CD4-positive, alpha-beta T cell (primary cell): ENCODE results near the gene MLN. TPM values are rescaled to one million over a fixed set of nuclear protein-coding genes. Genes with fewer than 3 reads are reported as not detected.

Experiments used
- ATAC-seq: fragments of 200-7000 bp; cut with Tn5 transposase; one replicate; pipeline ENCODE4 v1.10.0; 2022; ENCODE audit warnings: mild to moderate bottlenecking; ENCODE audit not compliant: poor library complexity
- CTCF ChIA-PET: fragments of 350-600 bp; sonication (Branson Sonifier 250); formaldehyde crosslinking; loops from one replicate; lab custom pipeline; 2021; ENCODE audit warnings: antibody characterized with exemption, inconsistent platforms; lab: Charles Lee
- POLR2A ChIA-PET: fragments of 350-600 bp; sonication (Branson Sonifier 250); formaldehyde crosslinking; loops from one replicate; lab custom pipeline; 2021; ENCODE audit warnings: antibody characterized with exemption, inconsistent platforms; lab: Charles Lee
- DNase-seq, 14 experiments: peaks; one replicate each; pipeline ENCODE4 v3.0.0-alpha.2; 2013 to 2020; ENCODE audit warnings: mixed read lengths in 2 of 14
- H3K27ac ChIP-seq, 2 donors: one replicate each; pipeline versions ENCODE4 v1.5.1 to v1.7.0; 2013; ENCODE audit warnings: low read length in 2 of 2, low read depth in 1 of 2, mild to moderate bottlenecking in 1 of 2
- H3K27me3 ChIP-seq, 2 experiments: 1 replicate in 1 of 2; 2 replicates in 1 of 2; pipeline versions ENCODE4 v1.6.1 to v1.7.0; 2013; ENCODE audit warnings: low read length in 2 of 2, control low read depth in 1 of 2, mild to moderate bottlenecking in 1 of 2, moderate library complexity in 1 of 2; ENCODE audit not compliant: insufficient read depth in 2 of 2, control insufficient read depth in 1 of 2
- H3K36me3 ChIP-seq: one replicate; pipeline ENCODE4 v1.6.1; 2013; ENCODE audit warnings: low read length, control low read depth; ENCODE audit not compliant: insufficient read depth
- H3K4me1 ChIP-seq: one replicate; pipeline ENCODE4 v1.6.1; 2013; ENCODE audit warnings: low read length, control low read depth; ENCODE audit not compliant: insufficient read depth
- H3K4me3 ChIP-seq: one replicate; pipeline ENCODE4 v1.5.1; 2013; ENCODE audit warnings: mild to moderate bottlenecking, low read length, moderate library complexity
- H3K9me3 ChIP-seq, 2 experiments: 1 replicate in 1 of 2; 2 replicates in 1 of 2; pipeline versions ENCODE4 v1.6.1 to v1.7.0; 2013; ENCODE audit warnings: low read length in 2 of 2, mild to moderate bottlenecking in 2 of 2, control low read depth in 1 of 2, moderate library complexity in 1 of 2; ENCODE audit not compliant: control insufficient read depth in 1 of 2, insufficient read depth in 1 of 2
- H3K27ac Mint-ChIP-seq: one replicate; pipeline ENCODE4 v1.8.0; 2020; ENCODE audit warnings: mixed read lengths
- H3K27me3 Mint-ChIP-seq: one replicate; pipeline ENCODE4 v1.8.0; 2021; ENCODE audit warnings: mixed read lengths
- H3K36me3 Mint-ChIP-seq: one replicate; pipeline ENCODE4 v1.8.0; 2021; ENCODE audit warnings: low read depth, mixed read lengths
- H3K4me1 Mint-ChIP-seq: one replicate; pipeline ENCODE4 v1.8.0; 2021; ENCODE audit warnings: low read depth, mixed read lengths
- H3K4me3 Mint-ChIP-seq: one replicate; pipeline ENCODE4 v1.8.0; 2020; ENCODE audit warnings: mild to moderate bottlenecking, mixed read lengths
- H3K9me3 Mint-ChIP-seq: one replicate; pipeline ENCODE4 v1.8.0; 2020; ENCODE audit warnings: mixed read lengths
- CTCF ChIP-seq: fragments of 200-600 bp; IDR thresholded peaks from one replicate; pipeline ENCODE4 v1.8.0; 2022; ENCODE audit warnings: antibody characterized with exemption, mild to moderate bottlenecking
- intact Hi-C, 2 experiments: fragments of 100-400 bp; cut with DNase I in 1 of 2; cut with micrococcal nuclease in 1 of 2; formaldehyde crosslinking; loops; one replicate each; pipeline versions ENCODE4 v1.15.1 to v1.9.0; 2023 to 2025; cut with DNase I, micrococcal nuclease
- total RNA-seq, 174 experiments: library from RNA in 2 of 174; stranded (reverse) in 2 of 174; gene quantifications; one replicate each; pipeline ENCODE4 v1.2.3 and lab custom pipeline; 2021 to 2026

Gene MLN
- total RNA-seq, 2 experiments from 2014 or later = not detected

- no peak overlapping the region for H3K4me3 ChIP-seq
- H3K27ac Mint-ChIP-seq = no peak overlapping the region
- intact Hi-C loops = no loop called here
- no peaks in the 10 kb centered on the region for H3K36me3 ChIP-seq
- ATAC-seq = no peak
- no peaks in the 10 kb centered on the region for H3K9me3 Mint-ChIP-seq
- H3K4me3 Mint-ChIP-seq = no peak overlapping the region
- POLR2A ChIA-PET = no interaction called here
- no peak overlapping the region for H3K27ac ChIP-seq
- CTCF ChIA-PET = no interaction called here
- H3K27me3 ChIP-seq = peaks cover 15 to 24% of the 10 kb centered on the region in 2 experiments
- peaks cover 4% of the 10 kb centered on the region for H3K4me1 ChIP-seq
- DNase-seq = no peak
- no peaks in the 10 kb centered on the region for H3K4me1 Mint-ChIP-seq
- H3K9me3 ChIP-seq = peaks cover 0 to 6% of the 10 kb centered on the region in 2 experiments
- no peaks in the 10 kb centered on the region for H3K36me3 Mint-ChIP-seq
- peaks cover 32% of the 10 kb centered on the region for H3K27me3 Mint-ChIP-seq
- TF ChIP-seq CTCF = no peak
Measured at GRCh38 chr6:33818293-33818692, 14.5 kb upstream of the MLN start.

- TF ChIP-seq CTCF = no peak
Measured at GRCh38 chr6:33817489-33817888, 13.7 kb upstream of the MLN start.

GRCh38 chr6:33816911-33817310 lies 13.1 kb upstream of the MLN start:
- peaks cover 0 to 6% of the 10 kb centered on the region in 2 experiments for H3K9me3 ChIP-seq
- DNase-seq (no peak), ATAC-seq (no peak)
- peaks cover 4% of the 10 kb centered on the region for H3K4me1 ChIP-seq
- no peaks in the 10 kb centered on the region for H3K36me3 ChIP-seq
- H3K4me3 Mint-ChIP-seq = no peak overlapping the region
- intact Hi-C loops = no loop called here
- peaks cover 26 to 29% of the 10 kb centered on the region in 2 experiments for H3K27me3 ChIP-seq
- H3K4me1 Mint-ChIP-seq = no peaks in the 10 kb centered on the region
- no peak overlapping the region for H3K27ac ChIP-seq
- H3K27ac Mint-ChIP-seq = no peak overlapping the region
- no peaks in the 10 kb centered on the region for H3K36me3 Mint-ChIP-seq
- H3K27me3 Mint-ChIP-seq = peaks cover 43% of the 10 kb centered on the region
- no peaks in the 10 kb centered on the region for H3K9me3 Mint-ChIP-seq
- ChIA-PET POLR2A (no interaction called here), CTCF (interaction anchor here (0.9 kb wide), 1 partner anchor 13 kb away, joined by 3 read pairs; the partner anchor contains the start of gene MLN)
- no peak overlapping the region for H3K4me3 ChIP-seq
- no peak for TF ChIP-seq CTCF

More at GRCh38 chr6:33817489-33817888, 13.7 kb upstream of the MLN start:
- ChIA-PET POLR2A (no interaction called here), CTCF (no interaction called here)
- Mint-ChIP-seq H3K27ac (no peak overlapping the region), H3K4me3 (no peak overlapping the region), H3K4me1 (no peaks in the 10 kb centered on the region), H3K9me3 (no peaks in the 10 kb centered on the region), H3K27me3 (peaks cover 37% of the 10 kb centered on the region), H3K36me3 (no peaks in the 10 kb centered on the region)
- DNase-seq = no peak
- Histone ChIP-seq H3K4me3 (no peak overlapping the region), H3K9me3 (peaks cover 0 to 6% of the 10 kb centered on the region in 2 experiments), H3K27ac (no peak overlapping the region), H3K4me1 (peaks cover 4% of the 10 kb centered on the region), H3K36me3 (no peaks in the 10 kb centered on the region), H3K27me3 (peaks cover 20 to 29% of the 10 kb centered on the region in 2 experiments)
- intact Hi-C loops = no loop called here
- ATAC-seq = no peak
